Thymus (tissue), 11 donors: Measurements from ENCODE around the gene GRAMD4. TPM values are rescaled to one million over a fixed set of nuclear protein-coding genes. Genes with fewer than 3 reads are reported as not detected.

Source experiments
- DNase-seq, 9 donors: peaks; one replicate each; pipeline ENCODE4 v3.0.0-alpha.2; 2013; ENCODE audit warnings: low spot score in 9 of 9, low read depth in 6 of 9, missing footprints in 1 of 9
- H3K27ac ChIP-seq, 2 donors: one replicate each; pipeline ENCODE4 v1.5.1; 2013; ENCODE audit warnings: control low read depth in 1 of 2, low read depth in 1 of 2, low read length in 1 of 2, mild to moderate bottlenecking in 1 of 2, moderate library complexity in 1 of 2
- H3K27me3 ChIP-seq, 2 donors: one replicate each; pipeline ENCODE4 v1.5.1; 2013; ENCODE audit warnings: low read length in 1 of 2; ENCODE audit not compliant: control insufficient read depth in 2 of 2, insufficient read depth in 1 of 2
- H3K36me3 ChIP-seq, 2 donors: one replicate each; pipeline ENCODE4 v1.5.1; 2013; ENCODE audit warnings: low read length in 1 of 2, mild to moderate bottlenecking in 1 of 2, moderate library complexity in 1 of 2; ENCODE audit not compliant: control insufficient read depth in 2 of 2, insufficient read depth in 2 of 2
- H3K4me1 ChIP-seq, 2 donors: one replicate each; pipeline ENCODE4 v1.5.1; 2013; ENCODE audit warnings: low read length in 2 of 2; ENCODE audit not compliant: control insufficient read depth in 2 of 2, insufficient read depth in 2 of 2
- H3K4me3 ChIP-seq, 2 donors: one replicate each; pipeline ENCODE4 v1.5.1; 2013; ENCODE audit warnings: low read length in 2 of 2, control low read depth in 1 of 2, mild to moderate bottlenecking in 1 of 2
- H3K9me3 ChIP-seq, 2 donors: one replicate each; pipeline ENCODE4 v1.5.1; 2013; ENCODE audit warnings: low read length in 1 of 2, mild to moderate bottlenecking in 1 of 2; ENCODE audit not compliant: control insufficient read depth in 2 of 2, insufficient read depth in 1 of 2
- WGBS: extraction: QIAGEN DNeasy Blood & Tissue Kit; methylation state at CpG from one replicate; pipeline ENCODE4 v1.1.7; 2013; 5-methylcytosine and 5-hydroxymethylcytosine counted together
- polyA plus RNA-seq: library from polyadenylated mRNA; stranded (reverse); fragments of 200-250 nt; gene quantifications from one replicate; pipeline ENCODE4 v1.2.3, GENCODE V29; 2013
- total RNA-seq: library from RNA; stranded (reverse); fragments of 120-200 nt; gene quantifications from one replicate; pipeline ENCODE4 v1.2.4, GENCODE V29; 2013
- donor health status: healthy.

The GRAMD4 gene
- total and polyA plus RNA-seq, 2 donors, result 34.4 to 37.3 TPM

GRCh38 chr22:46604306-46604690, 15.9 kb upstream of the GRAMD4 start:
- Histone ChIP-seq H3K4me1 (peaks cover 24 to 48% of the 10 kb centered on the region in 2 donors), H3K4me3 (peak overlapping the region; percentile 18 to 33)

DNA sequence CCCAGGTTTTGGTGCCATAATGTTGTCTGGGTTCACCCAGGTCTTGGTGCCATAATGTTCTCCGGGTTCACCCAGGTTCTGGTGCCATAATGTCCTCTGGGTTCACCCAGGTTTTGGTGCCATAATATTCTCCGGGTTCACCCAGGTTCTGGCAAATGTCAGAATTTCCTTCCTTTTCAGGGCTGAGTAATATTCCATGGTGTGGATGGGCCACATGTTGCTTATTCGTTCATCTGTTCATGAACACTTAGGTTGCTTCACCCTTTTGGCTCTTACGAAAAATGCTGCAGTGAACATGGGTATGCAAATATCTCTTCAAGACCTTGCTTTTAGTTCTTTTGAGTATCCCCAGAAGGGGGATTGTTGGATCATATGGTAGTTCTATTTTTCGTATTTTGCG, 15.1 kb upstream of the GRAMD4 start:
- Histone ChIP-seq H3K9me3 (no peaks in the 10 kb centered on the region), H3K27ac (no peak overlapping the region), H3K27me3 (no peaks in the 10 kb centered on the region), H3K4me1 (peaks cover 29 to 50% of the 10 kb centered on the region in 2 donors), H3K4me3 (no peak overlapping the region), H3K36me3 (peaks cover 0 to 4% of the 10 kb centered on the region in 2 donors)
- DNase-seq, result no peak
- WGBS, result 99% methylated on average over 6 of the region's 6 CpGs

More at GRCh38 chr22:46604306-46604690, 15.9 kb upstream of the GRAMD4 start:
- H3K27ac ChIP-seq, result peak overlapping the region; percentile 83 to 85
- WGBS, result 4% methylated on average over 8 of the region's 8 CpGs
- no peaks in the 10 kb centered on the region for H3K9me3 ChIP-seq
- DNase-seq, result peak in 6 of 9 donors; percentile 62 to 87 (median 68)
- H3K36me3 ChIP-seq, result peaks cover 0 to under 1% of the 10 kb centered on the region in 2 donors
- H3K27me3 ChIP-seq, result no peaks in the 10 kb centered on the region

GRCh38 chr22:46606886-46607285, 13.3 kb upstream of the GRAMD4 start:
- no peak for DNase-seq
- Histone ChIP-seq H3K36me3 (peaks cover 0 to 4% of the 10 kb centered on the region in 2 donors), H3K4me1 (peaks cover 26 to 52% of the 10 kb centered on the region in 2 donors), H3K4me3 (no peak overlapping the region), H3K27me3 (no peaks in the 10 kb centered on the region), H3K9me3 (no peaks in the 10 kb centered on the region), H3K27ac (no peak overlapping the region)
- WGBS, result 87% methylated on average over 9 of the region's 9 CpGs

GRCh38 chr22:46607483-46608114, 12.6 kb upstream of the GRAMD4 start:
- Histone ChIP-seq H3K4me1 (peaks cover 31 to 54% of the 10 kb centered on the region in 2 donors), H3K36me3 (peaks cover 0 to 4% of the 10 kb centered on the region in 2 donors), H3K9me3 (peaks cover 0 to 3% of the 10 kb centered on the region in 2 donors), H3K27me3 (no peaks in the 10 kb centered on the region), H3K27ac (no peak overlapping the region), H3K4me3 (no peak overlapping the region)
- 94% methylated on average over 27 of the region's 27 CpGs for WGBS
- no peak for DNase-seq

GRCh38 chr22:46609175-46609690, 11.0 kb upstream of the GRAMD4 start:
- Histone ChIP-seq H3K36me3 (peaks cover 0 to 4% of the 10 kb centered on the region in 2 donors), H3K9me3 (peaks cover 0 to 7% of the 10 kb centered on the region in 2 donors), H3K4me3 (no peak overlapping the region), H3K27me3 (no peaks in the 10 kb centered on the region), H3K27ac (peak overlapping the region in 1 of 2 donors; percentile 43), H3K4me1 (peaks cover 42 to 64% of the 10 kb centered on the region in 2 donors)
- DNase-seq, result no peak
- WGBS, result 80% methylated on average over 17 of the region's 17 CpGs

DNA sequence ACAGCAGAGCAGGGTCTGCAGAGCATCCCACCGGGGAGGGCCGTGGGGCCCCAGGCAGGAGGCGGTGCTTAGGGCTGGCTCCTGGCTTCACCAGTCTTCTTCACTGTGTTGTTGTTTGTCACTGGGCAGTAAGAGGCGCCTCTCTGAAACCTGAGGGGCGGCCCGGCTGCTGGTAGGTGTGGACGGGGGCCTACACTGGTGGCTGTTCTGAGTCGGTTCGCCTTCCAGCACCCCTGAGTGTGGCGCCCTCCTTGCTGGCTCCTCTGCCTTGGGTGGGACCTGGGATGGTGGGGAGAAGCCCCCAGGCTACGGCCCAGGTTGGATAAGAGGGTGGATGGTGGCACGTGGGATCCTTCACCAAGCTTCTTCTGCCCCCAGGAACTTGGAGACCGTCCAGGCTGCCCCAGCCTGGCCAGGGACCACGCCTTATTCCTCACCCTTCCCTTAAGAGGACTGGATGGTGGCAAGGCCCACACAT, 10.4 kb upstream of the GRAMD4 start:
- Histone ChIP-seq H3K27ac (peak overlapping the region in 1 of 2 donors; percentile 43), H3K4me1 (peaks cover 42 to 65% of the 10 kb centered on the region in 2 donors), H3K27me3 (no peaks in the 10 kb centered on the region), H3K36me3 (peaks cover 0 to 4% of the 10 kb centered on the region in 2 donors), H3K9me3 (peaks cover 0 to 7% of the 10 kb centered on the region in 2 donors), H3K4me3 (no peak overlapping the region)
- WGBS, result 94% methylated on average over 14 of the region's 14 CpGs
- DNase-seq, result no peak

DNA sequence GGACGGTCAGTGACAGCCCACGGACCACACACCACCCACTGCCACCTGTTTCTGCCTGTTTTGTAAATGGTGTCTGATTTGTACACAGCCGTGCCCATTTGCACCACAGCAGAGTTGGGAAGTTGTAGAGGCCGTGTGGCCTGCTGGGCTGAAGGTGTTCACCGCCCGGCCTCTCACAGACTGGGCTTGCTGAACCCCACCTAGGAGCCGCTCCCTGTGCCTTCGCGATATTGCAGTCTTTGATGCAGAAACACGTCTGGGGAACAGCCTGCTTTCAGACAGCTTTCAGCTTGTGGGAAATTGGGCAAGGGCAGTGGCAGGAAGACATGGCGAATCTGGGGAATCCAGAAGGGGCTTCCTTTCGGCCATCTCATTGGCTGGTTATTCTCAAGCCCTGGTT, 9.8 kb upstream of the GRAMD4 start:
- H3K27ac ChIP-seq, result peak overlapping the region in 1 of 2 donors; percentile 47
- no peak for DNase-seq
- H3K4me1 ChIP-seq, result peaks cover 45 to 67% of the 10 kb centered on the region in 2 donors
- H3K36me3 ChIP-seq, result peaks cover 0 to 4% of the 10 kb centered on the region in 2 donors
- WGBS, result 66% methylated on average over 12 of the region's 12 CpGs
- H3K4me3 ChIP-seq, result no peak overlapping the region
- no peaks in the 10 kb centered on the region for H3K27me3 ChIP-seq
- H3K9me3 ChIP-seq, result peaks cover 0 to 7% of the 10 kb centered on the region in 2 donors

GRCh38 chr22:46611189-46611588, 9.0 kb upstream of the GRAMD4 start:
- WGBS, result 91% methylated on average over 7 of the region's 7 CpGs
- peaks cover 47 to 69% of the 10 kb centered on the region in 2 donors for H3K4me1 ChIP-seq

DNA sequence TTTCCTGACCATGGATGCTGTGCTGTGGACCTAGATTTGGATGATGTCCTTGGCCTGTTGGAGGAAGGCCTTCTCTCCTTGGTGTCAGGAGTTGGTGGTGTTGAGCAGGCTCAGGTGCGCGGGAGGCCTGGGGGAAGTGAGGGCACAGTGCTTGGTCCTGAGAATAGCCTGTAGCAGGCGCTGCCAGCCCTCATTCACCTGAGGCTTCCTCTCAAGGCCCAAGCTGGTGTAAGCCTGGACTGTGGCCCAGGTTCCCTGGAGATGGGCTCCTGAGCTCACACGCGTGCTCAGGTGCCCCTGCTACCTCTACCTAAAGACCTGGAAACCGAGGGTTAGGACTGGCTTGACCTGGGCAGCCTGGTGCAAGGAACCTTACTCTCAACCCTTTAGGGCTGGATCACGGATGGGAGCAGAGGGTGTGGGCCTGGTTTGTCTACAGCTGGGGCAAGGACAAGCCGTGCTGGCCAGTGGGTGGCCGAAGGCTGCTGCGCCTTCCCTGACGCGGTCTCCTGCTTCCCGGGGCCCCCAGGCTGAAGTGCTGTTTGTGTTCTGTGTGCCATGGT, 7.8 kb upstream of the GRAMD4 start:
- Histone ChIP-seq H3K4me1 (peaks cover 47 to 62% of the 10 kb centered on the region in 2 donors), H3K36me3 (peaks cover 0 to 4% of the 10 kb centered on the region in 2 donors), H3K9me3 (peaks cover 0 to 7% of the 10 kb centered on the region in 2 donors), H3K4me3 (peak overlapping the region in 1 of 2 donors; percentile 29), H3K27ac (peak overlapping the region; percentile 25 to 86), H3K27me3 (no peaks in the 10 kb centered on the region)
- DNase-seq, result no peak
- WGBS, result 34% methylated on average over 13 of the region's 13 CpGs

More at GRCh38 chr22:46611189-46611588, 9.0 kb upstream of the GRAMD4 start:
- DNase-seq, result no peak
- Histone ChIP-seq H3K9me3 (peaks cover 0 to 7% of the 10 kb centered on the region in 2 donors), H3K27me3 (no peaks in the 10 kb centered on the region), H3K27ac (no peak overlapping the region), H3K4me3 (no peak overlapping the region), H3K36me3 (peaks cover 0 to 4% of the 10 kb centered on the region in 2 donors)
